SK-N-SH (cell line): ENCODE data around the gene RPS6KB2. TPM values are rescaled to one million over a fixed set of nuclear protein-coding genes. Genes with fewer than 3 reads are reported as not detected.
A peak's percentile ranks its signal among the peaks of the same experiment; 100 is the strongest.

Experiments used
- CTCF ChIA-PET: fragments of 300-600, 350-600 bp; formaldehyde crosslinking; extraction: SDS; loops from one replicate; lab custom pipeline; 2021; lab: Yijun Ruan, JAX
- POLR2A ChIA-PET: fragments of 350-600 bp; sonication (Branson Sonifier 250); formaldehyde crosslinking; extraction: SDS; loops from one replicate; lab custom pipeline; 2020; ENCODE audit warnings: antibody characterized with exemption, inconsistent platforms; lab: Yijun Ruan, JAX
- DNase-seq: peaks from one replicate; pipeline ENCODE4 v3.0.0; 2012
- H2AFZ ChIP-seq: fragments of 200-600 bp; sonication (generic); 2 replicates; pipeline ENCODE4 v1.8.1; 2016; ENCODE audit warnings: antibody characterized with exemption, mild to moderate bottlenecking, low read depth
- H3F3A ChIP-seq: fragments of 200-600 bp; sonication (generic); replicated peaks from 2 replicates; pipeline ENCODE3; 2016; ENCODE audit warnings: antibody characterized with exemption, mild to moderate bottlenecking; ENCODE audit not compliant: insufficient read depth
- H3K27ac ChIP-seq, 2 experiments: fragments of 200-500 bp in 1 of 2; fragments of 200-600 bp in 1 of 2; sonication (Bioruptor generic) in 1 of 2; sonication (generic), shearing (Covaris generic) in 1 of 2; 2 replicates each; pipeline versions ENCODE4 v1.5.1 to v1.6.1; 2014 to 2016; ENCODE audit warnings: low read depth in 2 of 2, inconsistent platforms in 1 of 2, low read length in 1 of 2, mild to moderate bottlenecking in 1 of 2, mixed read lengths in 1 of 2
- H3K27me3 ChIP-seq: fragments of 200-600 bp; sonication (generic), shearing (Covaris generic); 2 replicates; pipeline ENCODE4 v1.6.1; 2016; ENCODE audit warnings: mixed run types; ENCODE audit not compliant: insufficient read depth
- H3K36me3 ChIP-seq, 2 experiments: fragments of 200-500 bp in 1 of 2; fragments of 200-600 bp in 1 of 2; sonication (Bioruptor generic) in 1 of 2; sonication (generic) in 1 of 2; replicated peaks in 1 of 2; 2 replicates each; pipeline versions ENCODE3 to v1.5.1; 2014 to 2016; ENCODE audit warnings: low read length in 1 of 2, mild to moderate bottlenecking in 1 of 2; ENCODE audit not compliant: insufficient read depth in 2 of 2, control insufficient read depth in 1 of 2
- H3K4me1 ChIP-seq, 2 experiments: fragments of 200-500 bp in 1 of 2; fragments of 200-600 bp in 1 of 2; sonication (Bioruptor generic) in 1 of 2; sonication (generic), shearing (Covaris generic) in 1 of 2; 2 replicates each; pipeline versions ENCODE4 v1.5.1 to v1.6.1; 2014 to 2016; ENCODE audit warnings: low read depth in 1 of 2, low read length in 1 of 2, mixed run types in 1 of 2; ENCODE audit not compliant: insufficient read depth in 2 of 2, control insufficient read depth in 1 of 2
- H3K4me2 ChIP-seq: fragments of 200-600 bp; sonication (generic), shearing (Covaris generic); 2 replicates; pipeline ENCODE4 v1.6.1; 2017; ENCODE audit warnings: mixed run types
- H3K4me3 ChIP-seq, 2 experiments: fragments of 200-500 bp in 1 of 2; fragments of 200-600 bp in 1 of 2; sonication (Bioruptor generic) in 1 of 2; sonication (generic), shearing (Covaris generic) in 1 of 2; 2 replicates each; pipeline versions ENCODE4 v1.5.1 to v1.8.1; 2014 to 2016; ENCODE audit warnings: low read depth in 2 of 2, inconsistent platforms in 1 of 2, low read length in 1 of 2, mild to moderate bottlenecking in 1 of 2, mixed read lengths in 1 of 2, moderate library complexity in 1 of 2
- H3K79me2 ChIP-seq: fragments of 200-600 bp; sonication (generic); 2 replicates; pipeline ENCODE4 v1.8.1; 2017; ENCODE audit warnings: mild to moderate bottlenecking; ENCODE audit not compliant: insufficient read depth
- H3K9ac ChIP-seq: fragments of 200-600 bp; sonication (generic); 2 replicates; pipeline ENCODE4 v1.6.1; 2017; ENCODE audit warnings: mixed run types
- H3K9me2 ChIP-seq: fragments of 200-600 bp; sonication (generic); 2 replicates; pipeline ENCODE4 v1.6.1; 2017; ENCODE audit warnings: mixed run types
- H3K9me3 ChIP-seq: fragments of 200-600 bp; sonication (generic); 2 replicates; pipeline ENCODE4 v1.6.1; 2017; ENCODE audit warnings: mixed run types, mild to moderate bottlenecking, moderate library complexity
- H4K20me1 ChIP-seq: fragments of 200-600 bp; sonication (generic); 2 replicates; pipeline ENCODE4 v1.6.1; 2017; ENCODE audit warnings: mild to moderate bottlenecking, mixed run types; ENCODE audit not compliant: insufficient read depth
- CHD2 ChIP-seq: fragments of 150-350 bp; IDR thresholded peaks from 2 replicates; pipeline ENCODE4 v1.6.1; 2018; ENCODE audit warnings: low read length; ENCODE audit not compliant: partially characterized antibody
- CTCF ChIP-seq: fragments of 200-600 bp; sonication (generic); IDR thresholded peaks from 2 replicates; pipeline ENCODE4 v1.6.1; 2017; ENCODE audit warnings: antibody characterized with exemption, mild to moderate bottlenecking, moderate library complexity
- EZH2phosphoT487 ChIP-seq: fragments of 200-600 bp; sonication (generic); IDR thresholded peaks from 2 replicates; pipeline ENCODE4 v1.6.1; 2017; ENCODE audit warnings: low read depth, mixed run types, mild to moderate bottlenecking, antibody characterized with exemption, moderate library complexity, borderline replicate concordance
- FOSL2 ChIP-seq: IDR thresholded peaks from 2 replicates; pipeline ENCODE4 v1.4.0; 2012; ENCODE audit warnings: low read depth, mild to moderate bottlenecking, moderate library complexity, borderline replicate concordance
- FOXM1 ChIP-seq: IDR thresholded peaks from 2 replicates; pipeline ENCODE4 v1.4.0; 2012; ENCODE audit warnings: low read depth, mild to moderate bottlenecking
- NFIC ChIP-seq: IDR thresholded peaks from 2 replicates; pipeline ENCODE4 v1.4.0; 2012; ENCODE audit warnings: borderline replicate concordance
- NRF1 ChIP-seq: IDR thresholded peaks from 2 replicates; pipeline ENCODE4 v1.6.1; 2012; ENCODE audit warnings: low read depth, mild to moderate bottlenecking, low read length
- POLR2AphosphoS5 ChIP-seq: IDR thresholded peaks from 2 replicates; pipeline ENCODE4 v1.6.1; 2012; ENCODE audit warnings: low read depth, low read length
- RAD21 ChIP-seq: IDR thresholded peaks from 2 replicates; pipeline ENCODE4 v1.6.1; 2012; ENCODE audit warnings: mild to moderate bottlenecking, low read length
- RCOR1 ChIP-seq: fragments of 150-350 bp; IDR thresholded peaks from 2 replicates; pipeline ENCODE4 v1.6.1; 2017; ENCODE audit warnings: antibody characterized with exemption, low read length
- RFX5 ChIP-seq: IDR thresholded peaks from 2 replicates; pipeline ENCODE4 v1.6.1; 2012; ENCODE audit warnings: mild to moderate bottlenecking, improper control_type of control experiment, low read length
- SMC3 ChIP-seq: IDR thresholded peaks from 2 replicates; pipeline ENCODE4 v1.6.1; 2012; ENCODE audit warnings: low read depth, low read length, improper control_type of control experiment
- TCF12 ChIP-seq: IDR thresholded peaks from 2 replicates; pipeline ENCODE4 v1.4.0; 2012
- USF2 ChIP-seq: fragments of 150-350 bp; IDR thresholded peaks from 2 replicates; pipeline ENCODE4 v1.6.1; 2017; ENCODE audit warnings: antibody characterized with exemption, low read length, low read depth, borderline replicate concordance
- YY1 ChIP-seq: IDR thresholded peaks from 2 replicates; pipeline ENCODE4 v1.4.0; 2012; ENCODE audit warnings: low read depth, mild to moderate bottlenecking
- WGBS: methylation state at CpG from one replicate; pipeline ENCODE4 v1.1.6; 2017; ENCODE audit warnings: low lambda C conversion rate; 5-methylcytosine and 5-hydroxymethylcytosine counted together
- polyA plus RNA-seq, 3 experiments: library from polyadenylated mRNA; depleted of rRNA; stranded (reverse); fragments of >200 nt; gene quantifications; 2 replicates each; pipeline ENCODE4 v1.2.3, GENCODE V29; 2012

Gene RPS6KB2
- polyA plus RNA-seq, 1 of the 3 experiments (the other 2 are of a cell fraction) = 52.0 TPM

- 98% methylated on average over 11 of the region's 13 CpGs for WGBS
- CTCF ChIA-PET = interaction anchor here (0.8 to 19.7 kb wide), 23 partner anchors 8 to 328 kb away, joined by 3 to 955 read pairs (median 8); partner anchors contain the start of genes CLCF1, POLD4, RAD9A and TMEM134
- Histone ChIP-seq H3K36me3 (no peaks in the 10 kb centered on the region), H3F3A (peaks cover 22% of the 10 kb centered on the region)
- TF ChIP-seq EZH2phosphoT487 (no peak), USF2 (no peak), YY1 (no peak), CHD2 (no peak), RAD21 (no peak), FOXM1 (no peak), TCF12 (no peak), FOSL2 (no peak), RFX5 (no peak), NFIC (no peak), RCOR1 (no peak), NRF1 (no peak), POLR2AphosphoS5 (no peak)
- TF ChIP-seq, all 33 proteins: peak for 0
- peaks cover 20 to 33% of the 10 kb centered on the region in 2 experiments; a peak in 3 of 4 replicates for H3K4me1 ChIP-seq
- H3K4me2 ChIP-seq = no peak overlapping the region; the same call in 1 of the 2 replicates
- H3K9ac ChIP-seq = no peak overlapping the region
- POLR2A ChIA-PET = interaction anchor here (1.1 to 2.8 kb wide), 3 partner anchors 11 to 30 kb away, joined by 4 to 9 read pairs (median 5); partner anchors contain the start of genes POLD4 and RAD9A
- H4K20me1 ChIP-seq = no peaks in the 10 kb centered on the region
- no peaks in the 10 kb centered on the region for H3K9me2 ChIP-seq
- H3K4me3 ChIP-seq = no peak overlapping the region
- H3K9me3 ChIP-seq = no peaks in the 10 kb centered on the region
- no peak overlapping the region for H3K27ac ChIP-seq
- no peak for DNase-seq
- H2AFZ ChIP-seq = no peak overlapping the region
- H3K27me3 ChIP-seq = no peaks in the 10 kb centered on the region
- H3K79me2 ChIP-seq = no peaks in the 10 kb centered on the region
Observed at GRCh38 chr11:67381244-67381972, 46.9 kb upstream of the RPS6KB2 start.

- POLR2A ChIA-PET = interaction anchor here (0.6 to 2.8 kb wide), 4 partner anchors 10 to 31 kb away, joined by 4 to 9 read pairs (median 5); partner anchors contain the start of genes POLD4 and RAD9A
- Histone ChIP-seq H3K27me3 (no peaks in the 10 kb centered on the region), H4K20me1 (no peaks in the 10 kb centered on the region), H3K27ac (no peak overlapping the region), H3K9me2 (no peaks in the 10 kb centered on the region), H3K4me1 (peaks cover 20 to 29% of the 10 kb centered on the region in 2 experiments; a peak in 3 of 4 replicates), H3K79me2 (no peaks in the 10 kb centered on the region), H3K9me3 (no peaks in the 10 kb centered on the region), H3K36me3 (no peaks in the 10 kb centered on the region), H3K9ac (no peak overlapping the region), H3F3A (peaks cover 17% of the 10 kb centered on the region), H2AFZ (no peak overlapping the region)
- CTCF ChIA-PET = interaction anchor here (0.6 to 19.7 kb wide), 63 partner anchors 9 to 430 kb away, joined by 3 to 955 read pairs (median 4); partner anchors contain the start of genes CLCF1, GPR152, GRK2 and PITPNM1
- TF ChIP-seq RAD21 (peak; percentile 99), CTCF (peak; percentile 94), SMC3 (peak; percentile 94), CHD2 (peak; percentile 20), RFX5 (no peak)
- TF ChIP-seq, all 33 proteins: peak for 4
- Histone ChIP-seq H3K4me2 (no peak overlapping the region), H3K4me3 (no peak overlapping the region; a peak in 1 of 4 replicates)
- peak; percentile 86 for DNase-seq
- 39% methylated on average over 16 of the region's 16 CpGs for WGBS
Observed at GRCh38 chr11:67382276-67383136, 45.8 kb upstream of the RPS6KB2 start.
